ENCODE measurements around the gene CALU.

The CALU gene

DNA sequence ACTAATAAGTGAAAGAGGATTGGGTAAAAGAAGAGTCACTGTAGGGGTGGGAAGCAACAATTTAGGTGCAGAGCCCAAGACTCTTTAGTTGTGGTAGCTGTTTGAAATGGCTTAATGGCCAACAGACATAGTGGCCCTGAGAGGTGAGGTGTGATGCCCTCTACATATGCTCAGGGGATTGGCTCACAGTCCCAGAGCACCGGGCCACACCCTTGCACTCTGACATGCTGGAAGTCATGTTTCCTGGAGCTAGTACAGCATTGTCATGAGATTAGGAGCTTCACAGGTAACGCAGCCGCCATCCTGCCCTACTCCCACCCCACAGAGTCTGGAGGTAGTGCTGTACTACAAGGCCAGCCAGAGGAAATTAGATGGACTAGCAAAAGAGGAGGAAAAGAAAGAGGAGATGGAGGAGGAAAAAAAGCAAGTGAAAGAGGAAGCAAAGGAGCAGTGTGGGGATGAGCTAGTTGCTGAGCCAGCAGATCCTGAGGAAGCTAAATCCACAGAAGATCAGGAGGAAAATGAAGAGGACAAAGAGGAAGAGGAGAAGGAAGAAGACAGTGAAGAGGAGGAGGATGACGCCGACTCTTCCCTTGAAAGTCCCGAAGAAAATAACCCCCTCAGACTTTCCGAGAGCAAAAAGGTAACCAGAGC, 76.3 kb downstream of the CALU start:
- DNase-seq = no peak

DNA sequence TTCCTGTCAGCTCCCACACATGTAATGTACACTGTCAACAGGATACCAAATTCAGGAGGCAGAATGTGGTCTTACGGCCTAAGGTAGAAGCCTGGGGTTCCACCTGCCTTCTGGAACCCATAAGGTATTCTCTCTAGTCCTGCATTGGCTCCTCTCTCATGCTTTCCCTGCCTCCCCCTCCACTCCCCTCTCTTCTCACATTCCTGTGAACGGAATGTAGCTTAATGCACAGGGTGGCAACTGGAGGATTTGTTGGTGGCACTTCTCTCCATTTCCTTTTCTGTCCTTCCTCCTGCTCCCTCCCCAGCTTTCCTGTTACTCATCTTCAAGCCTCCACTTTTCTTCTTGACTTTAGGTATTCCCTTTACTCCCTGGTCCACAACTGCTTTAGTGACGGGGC, 79.5 kb downstream of the CALU start:
- no peak for DNase-seq

Data from CD4-positive, alpha-beta T cell treated with Interleukin-17A for 1 hour (primary cell).